HepG2 (cell line): ENCODE results near the gene GPR62. TPM values are rescaled to one million over a fixed set of nuclear protein-coding genes. Genes with fewer than 3 reads are reported as not detected.

Experiments
- AFF4 ChIP-seq: sonication (generic); formaldehyde crosslinking; IDR thresholded peaks from 2 replicates; pipeline ENCODE4 v1.4.0; 2020; ENCODE audit warnings: missing genetic modification reagents
- ATM ChIP-seq: fragments of 450-650 bp; IDR thresholded peaks from 2 replicates; pipeline ENCODE4 v1.7.1; 2017; ENCODE audit warnings: mild to moderate bottlenecking, borderline replicate concordance
- BCL6 ChIP-seq: IDR thresholded peaks from 2 replicates; pipeline ENCODE4 v1.6.1; 2016; ENCODE audit warnings: missing genetic modification reagents, missing compliant biosample characterization
- BRF2 ChIP-seq: sonication (generic); formaldehyde crosslinking; IDR thresholded peaks from 2 replicates; pipeline ENCODE4 v1.8.1; 2022; ENCODE audit warnings: mild to moderate bottlenecking, missing genetic modification reagents
- DMAP1 ChIP-seq: IDR thresholded peaks from 2 replicates; pipeline ENCODE4 v1.6.1; 2016
- FOXM1 ChIP-seq: sonication (generic); formaldehyde crosslinking; IDR thresholded peaks from 2 replicates; pipeline ENCODE4 v1.5.0; 2020; ENCODE audit warnings: missing genetic modification reagents
- HINFP ChIP-seq: sonication (generic); formaldehyde crosslinking; IDR thresholded peaks from 2 replicates; pipeline ENCODE4 v1.4.0; 2020; ENCODE audit warnings: low read depth, mild to moderate bottlenecking, missing genetic modification reagents
- HIVEP1 ChIP-seq: sonication (generic); formaldehyde crosslinking; IDR thresholded peaks from 2 replicates; pipeline ENCODE4 v1.4.0; 2020; ENCODE audit warnings: mild to moderate bottlenecking, missing genetic modification reagents
- HMGXB3 ChIP-seq: sonication (generic); formaldehyde crosslinking; IDR thresholded peaks from 2 replicates; pipeline ENCODE4 v1.4.0; 2020; ENCODE audit warnings: missing genetic modification reagents, borderline replicate concordance
- MBNL3 ChIP-seq: fragments of 250-450 bp; sonication (Bioruptor Pico); conservative IDR thresholded peaks from 2 replicates; pipeline ENCODE4 v1.8.0; 2022; ENCODE audit warnings: mild to moderate bottlenecking, inconsistent platforms
- STAG1 ChIP-seq: sonication (generic); formaldehyde crosslinking; IDR thresholded peaks from 2 replicates; pipeline ENCODE4 v1.4.0; 2020; ENCODE audit warnings: missing genetic modification reagents
- TERF1 ChIP-seq: sonication (generic); formaldehyde crosslinking; IDR thresholded peaks from 2 replicates; pipeline ENCODE4 v1.8.0; 2022; ENCODE audit warnings: mild to moderate bottlenecking, missing genetic modification reagents, moderate library complexity
- YEATS2 ChIP-seq: sonication (generic); formaldehyde crosslinking; IDR thresholded peaks from 2 replicates; pipeline ENCODE4 v1.4.0; 2020; ENCODE audit warnings: missing genetic modification reagents, borderline replicate concordance
- ZNF543 ChIP-seq: sonication (generic); formaldehyde crosslinking; IDR thresholded peaks from 2 replicates; pipeline ENCODE4 v1.4.0; 2020; ENCODE audit warnings: mild to moderate bottlenecking, missing genetic modification reagents
- ZNF607 ChIP-seq: sonication (generic); formaldehyde crosslinking; IDR thresholded peaks from 2 replicates; pipeline ENCODE4 v1.5.1; 2020; ENCODE audit warnings: missing genetic modification reagents, mild to moderate bottlenecking, borderline replicate concordance
- ZNF616 ChIP-seq: sonication (generic); formaldehyde crosslinking; IDR thresholded peaks from 2 replicates; pipeline ENCODE4 v1.5.0; 2020; ENCODE audit warnings: low read depth, mild to moderate bottlenecking, missing genetic modification reagents
- ZNF720 ChIP-seq: sonication (generic); formaldehyde crosslinking; IDR thresholded peaks from 2 replicates; pipeline ENCODE4 v1.4.0; 2020; ENCODE audit warnings: missing genetic modification reagents
- polyA plus RNA-seq, 8 experiments: library from polyadenylated mRNA; depleted of rRNA in 3 of 8; stranded (reverse) in 7 of 8; unstranded in 1 of 8; fragments of >200 nt; fragmentation: Illumina TruSeq in 4 of 8; extraction: Trizol in 4 of 8; gene quantifications; 2 replicates each; pipeline versions ENCODE4 v1.2.1 to v1.2.3, GENCODE V29; 2011 to 2016; ENCODE audit warnings: low read depth in 4 of 8, missing spikeins in 1 of 8, mixed read lengths in 1 of 8; ENCODE audit not compliant: insufficient read depth in 1 of 8
- total RNA-seq, 5 experiments: library from RNA; depleted of rRNA; stranded (reverse); fragments of >200 nt; fragmentation: Illumina TruSeq; extraction: Trizol; gene quantifications; 2 replicates each; pipeline ENCODE4 v1.2.3, GENCODE V29; 2016; ENCODE audit warnings: low read depth in 1 of 5

Gene GPR62
- total and polyA plus RNA-seq, 2 of the 13 experiments (the other 11 are each of a cell fraction or from before 2014, with no cell fraction given), result not detected

GRCh38 chr3:51967384-51968169 is 12.4 kb downstream of the GPR62 start, which contains the start of gene PCBP4 (continued):
- TF ChIP-seq AFF4 (CRISPR knock-in tag), result no peak; the same call in 1 of the 2 replicates
- no peak for TF ChIP-seq HINFP (CRISPR knock-in tag)
- no peak for TF ChIP-seq MBNL3 (CRISPR knock-in tag)
- TF ChIP-seq STAG1 (CRISPR knock-in tag), result no peak
- no peak for TF ChIP-seq FOXM1 (CRISPR knock-in tag)
- no peak for TF ChIP-seq HIVEP1 (CRISPR knock-in tag)
- TF ChIP-seq ZNF720, result no peak
- TF ChIP-seq HMGXB3 (CRISPR knock-in tag), result no peak
- no peak for TF ChIP-seq ZNF607 (CRISPR knock-in tag)
- no peak for TF ChIP-seq BRF2 (CRISPR knock-in tag)
- no peak for TF ChIP-seq ZNF543 (CRISPR knock-in tag)
- no peak for TF ChIP-seq YEATS2 (CRISPR knock-in tag)
- no peak for TF ChIP-seq ATM
- TF ChIP-seq TERF1 (CRISPR knock-in tag), result no peak
- TF ChIP-seq ZNF616 (CRISPR knock-in tag), result no peak
- 0 out of 2 replicates have a peak, but pooled peaks have one; percentile 12 for TF ChIP-seq DMAP1 (CRISPR knock-in tag)
- no peak for TF ChIP-seq BCL6 (CRISPR knock-in tag)
